ENCODE data around the gene CCN6. TPM values are rescaled to one million over a fixed set of nuclear protein-coding genes. Genes with fewer than 3 reads are reported as not detected.
"Not testable (repeated sequence)": the region's sequence is repeated elsewhere in the genome, so short reads cannot be mapped to it uniquely, and the experiment has no call there.

CCN6 gene
- total RNA-seq, 2 experiments from 2014 or later = not detected

DNA sequence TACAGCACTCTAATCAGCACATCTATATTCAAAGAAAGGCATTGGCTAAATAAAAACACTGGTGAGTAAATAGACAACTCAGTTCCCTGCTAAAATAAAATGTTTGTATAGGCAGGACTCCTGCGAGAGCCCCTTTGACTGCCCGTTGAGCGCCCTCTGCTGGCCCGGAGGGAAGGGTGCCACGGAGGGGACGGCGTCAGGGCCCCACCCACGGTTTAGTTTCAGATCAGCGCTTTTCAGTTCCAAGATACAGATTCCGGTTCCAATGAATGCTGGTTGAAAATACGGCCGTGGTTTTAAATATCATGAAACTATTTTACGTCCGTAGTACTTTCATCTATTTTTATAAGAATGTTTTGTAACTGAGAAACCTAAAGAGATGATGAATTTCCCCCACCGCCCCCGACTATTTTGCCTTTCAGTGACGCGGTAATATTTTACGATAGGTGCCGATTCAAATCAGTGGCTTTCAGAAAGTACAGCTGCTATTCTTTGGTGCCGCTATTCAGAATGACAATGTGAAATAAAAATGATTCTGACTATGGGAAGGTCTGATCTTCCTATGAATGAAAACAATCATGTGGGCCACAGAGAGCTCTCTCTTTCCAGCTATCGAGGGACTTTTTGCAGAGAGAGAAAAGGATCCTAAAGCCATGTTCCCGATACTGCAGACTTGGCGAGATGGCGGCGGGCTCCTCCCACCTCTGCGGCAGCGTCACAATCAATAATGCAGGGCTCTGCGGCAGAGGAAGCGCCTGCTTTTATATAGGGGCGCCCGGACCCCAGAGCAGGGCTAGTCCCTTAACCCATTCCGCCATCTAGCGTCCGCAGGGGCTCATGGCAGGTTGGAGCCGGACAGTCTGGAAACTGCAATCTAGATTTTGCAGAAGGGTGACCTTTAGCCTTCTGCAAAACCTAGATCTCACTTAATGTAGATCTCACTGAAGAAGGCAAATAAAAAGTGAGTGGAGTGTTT lies 10.6 kb upstream of the CCN6 start:
- peak overlapping the region; percentile 96 for H3K4me3 Mint-ChIP-seq
- no peaks in the 10 kb centered on the region for H3K9me3 Mint-ChIP-seq
- CTCF ChIA-PET = interaction anchor here (0.7 to 7.6 kb wide), 33 partner anchors 10 to 1637 kb away, joined by 3 to 40 read pairs (median 3); partner anchors contain the start of genes CCN6, FAM229B and TUBE1
- peak; percentile 94 for DNase-seq
- POLR2A ChIA-PET = interaction anchor here (0.7 kb wide), 1 partner anchor 234 kb away, joined by 6 read pairs; no protein-coding TSS in a partner anchor
- H3K27me3 Mint-ChIP-seq = no peaks in the 10 kb centered on the region
- no peaks in the 10 kb centered on the region for H3K36me3 Mint-ChIP-seq (ENCODE audit: low read depth)
- peak overlapping the region; percentile 97 for H3K27ac Mint-ChIP-seq
- H3K4me1 Mint-ChIP-seq = peaks cover 22% of the 10 kb centered on the region

DNA sequence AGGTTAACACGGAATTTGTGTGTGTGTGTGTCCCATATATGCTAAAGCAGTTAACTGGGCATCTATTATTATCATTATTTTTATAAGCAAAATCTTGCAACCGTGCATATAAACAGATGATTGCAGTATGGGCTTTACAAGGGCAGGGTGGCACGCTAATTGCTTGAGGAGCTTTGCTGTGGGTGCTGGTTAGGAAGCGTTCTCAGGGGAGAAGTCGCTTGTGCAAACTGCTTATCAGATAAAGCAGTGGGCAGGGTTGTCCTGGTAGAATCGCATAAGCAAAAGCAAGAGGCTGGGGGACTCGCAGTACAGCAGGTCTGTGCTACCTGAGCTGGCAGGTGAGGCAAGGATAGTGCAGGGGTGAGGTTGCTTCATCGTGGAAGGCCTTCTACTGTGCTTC lies 9.7 kb upstream of the CCN6 start:
- H3K27ac Mint-ChIP-seq = no peak overlapping the region
- peaks cover 24% of the 10 kb centered on the region for H3K4me1 Mint-ChIP-seq
- ChIA-PET POLR2A (no interaction called here), CTCF (interaction anchor here (0.6 to 7.6 kb wide), 11 partner anchors 17 to 785 kb away, joined by 3 to 40 read pairs (median 5); partner anchors contain the start of genes FAM229B and TUBE1)
- no peaks in the 10 kb centered on the region for H3K9me3 Mint-ChIP-seq
- H3K4me3 Mint-ChIP-seq = no peak overlapping the region
- DNase-seq = no peak
- no peaks in the 10 kb centered on the region for H3K36me3 Mint-ChIP-seq (ENCODE audit: low read depth)
- H3K27me3 Mint-ChIP-seq = no peaks in the 10 kb centered on the region

GRCh38 chr6:112044856-112045255 lies 9.0 kb upstream of the CCN6 start:
- CTCF ChIA-PET = interaction anchor here (0.6 to 7.6 kb wide), 8 partner anchors 30 to 786 kb away, joined by 3 to 40 read pairs (median 5); partner anchors contain the start of genes FAM229B and TUBE1
- no peak overlapping the region for H3K27ac Mint-ChIP-seq
- H3K36me3 Mint-ChIP-seq (ENCODE audit: low read depth) = no peaks in the 10 kb centered on the region
- H3K4me3 Mint-ChIP-seq = no peak overlapping the region
- H3K4me1 Mint-ChIP-seq = peaks cover 22% of the 10 kb centered on the region
- DNase-seq = no peak
- POLR2A ChIA-PET = no interaction called here
- no peaks in the 10 kb centered on the region for H3K27me3 Mint-ChIP-seq
- H3K9me3 Mint-ChIP-seq = no peaks in the 10 kb centered on the region

- H3K27me3 Mint-ChIP-seq; H3K4me3 Mint-ChIP-seq; H3K27ac Mint-ChIP-seq; H3K36me3 Mint-ChIP-seq (ENCODE audit: low read depth); DNase-seq; H3K9me3 Mint-ChIP-seq; CTCF ChIA-PET; POLR2A ChIA-PET: not testable (repeated sequence)
- H3K4me1 Mint-ChIP-seq = peaks cover 11% of the 10 kb centered on the region
Measured at GRCh38 chr6:112047523-112047922, 6.4 kb upstream of the CCN6 start.

GRCh38 chr6:112049026-112049799 lies 4.7 kb upstream of the CCN6 start:
- ChIA-PET CTCF (interaction anchor here (1.2 to 1.7 kb wide), 2 partner anchors 39 to 41 kb away, joined by 4 to 5 read pairs; no protein-coding TSS in a partner anchor), POLR2A (no interaction called here)
- DNase-seq = no peak
- peaks cover 2% of the 10 kb centered on the region for H3K4me1 Mint-ChIP-seq
- no peaks in the 10 kb centered on the region for H3K9me3 Mint-ChIP-seq
- H3K36me3 Mint-ChIP-seq (ENCODE audit: low read depth) = no peaks in the 10 kb centered on the region
- no peak overlapping the region for H3K27ac Mint-ChIP-seq
- H3K4me3 Mint-ChIP-seq = no peak overlapping the region
- no peaks in the 10 kb centered on the region for H3K27me3 Mint-ChIP-seq

DNA sequence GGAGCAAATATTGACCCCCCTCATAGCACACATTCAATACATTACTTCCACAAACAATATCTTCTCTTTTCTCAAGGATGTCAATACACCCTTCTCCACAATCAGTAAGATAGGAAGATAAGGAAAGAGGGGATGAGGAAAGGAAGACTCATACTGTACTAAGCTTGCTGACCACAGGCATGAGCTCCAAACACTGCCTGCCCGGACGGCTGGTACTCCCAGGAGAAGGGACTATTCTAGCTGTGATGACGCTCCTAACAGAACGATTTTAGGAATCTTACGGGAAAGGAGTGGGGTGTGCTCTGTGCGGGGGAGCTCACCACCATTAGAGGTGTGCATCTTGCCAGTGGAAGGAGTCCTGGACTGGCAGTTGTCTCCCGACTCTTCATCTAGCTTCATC lies 3.9 kb upstream of the CCN6 start:
- Mint-ChIP-seq H3K27me3 (no peaks in the 10 kb centered on the region), H3K9me3 (no peaks in the 10 kb centered on the region), H3K4me1 (peaks cover 2% of the 10 kb centered on the region), H3K4me3 (no peak overlapping the region), H3K36me3 (ENCODE audit: low read depth) (no peaks in the 10 kb centered on the region), H3K27ac (no peak overlapping the region)
- ChIA-PET CTCF (interaction anchor here (0.9 to 1.7 kb wide), 3 partner anchors 14 to 42 kb away, joined by 4 to 5 read pairs (median 5); no protein-coding TSS in a partner anchor), POLR2A (no interaction called here)
- DNase-seq = no peak

GRCh38 chr6:112050429-112050828 lies 3.5 kb upstream of the CCN6 start:
- POLR2A ChIA-PET = no interaction called here
- CTCF ChIA-PET = interaction anchor here (0.9 to 1.7 kb wide), 4 partner anchors 15 to 341 kb away, joined by 3 to 5 read pairs (median 4); no protein-coding TSS in a partner anchor
- H3K27ac Mint-ChIP-seq = no peak overlapping the region
- no peaks in the 10 kb centered on the region for H3K27me3 Mint-ChIP-seq
- H3K36me3 Mint-ChIP-seq (ENCODE audit: low read depth) = no peaks in the 10 kb centered on the region
- no peaks in the 10 kb centered on the region for H3K9me3 Mint-ChIP-seq
- H3K4me3 Mint-ChIP-seq = no peak overlapping the region
- H3K4me1 Mint-ChIP-seq = peaks cover 2% of the 10 kb centered on the region
- DNase-seq = no peak

- H3K4me3 Mint-ChIP-seq; DNase-seq; POLR2A ChIA-PET; H3K27ac Mint-ChIP-seq; H3K36me3 Mint-ChIP-seq (ENCODE audit: low read depth); H3K4me1 Mint-ChIP-seq; H3K9me3 Mint-ChIP-seq; H3K27me3 Mint-ChIP-seq: not testable (repeated sequence)
- CTCF ChIA-PET = interaction anchor here (1.2 kb wide), 1 partner anchor 342 kb away, joined by 3 read pairs; no protein-coding TSS in a partner anchor
Measured at GRCh38 chr6:112051251-112051740, 2.6 kb upstream of the CCN6 start.

DNA sequence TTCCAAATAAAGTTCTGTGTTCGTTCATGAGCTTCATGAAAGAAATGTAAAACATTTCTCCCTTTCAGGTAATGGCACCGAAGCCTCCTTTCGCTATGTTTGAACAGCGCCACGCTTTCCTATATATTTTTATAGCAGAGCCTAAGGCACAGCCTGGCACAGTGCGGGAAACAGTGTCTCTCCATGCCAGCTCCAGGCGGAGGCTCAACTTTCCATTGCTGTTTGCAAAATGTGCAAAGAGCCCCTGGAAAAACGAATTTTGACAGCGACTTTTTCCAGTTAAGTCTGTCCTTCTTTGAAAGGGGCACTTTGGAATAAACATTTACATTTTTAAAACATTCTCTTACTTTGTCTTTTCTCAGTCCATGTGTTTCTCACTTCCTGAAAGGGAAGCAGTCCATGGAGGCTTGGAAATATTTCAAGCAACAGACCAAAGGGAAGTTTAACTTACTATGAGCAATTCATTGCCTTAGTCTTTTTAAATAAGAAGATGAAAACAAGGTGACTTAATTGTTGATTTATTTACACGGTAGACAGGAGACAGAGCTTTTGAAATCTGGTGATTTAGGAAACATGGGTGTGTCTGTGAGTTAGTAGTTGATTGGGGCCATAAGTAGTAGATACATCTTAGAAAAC lies 769 bp downstream of the CCN6 start:
- H3K36me3 Mint-ChIP-seq (ENCODE audit: low read depth) = no peaks in the 10 kb centered on the region
- DNase-seq = no peak
- H3K27ac Mint-ChIP-seq = no peak overlapping the region
- H3K4me3 Mint-ChIP-seq = no peak overlapping the region
- H3K27me3 Mint-ChIP-seq = no peaks in the 10 kb centered on the region
- H3K9me3 Mint-ChIP-seq = no peaks in the 10 kb centered on the region
- H3K4me1 Mint-ChIP-seq = no peaks in the 10 kb centered on the region
- CTCF ChIA-PET = interaction anchor here (0.5 to 1.2 kb wide), 6 partner anchors 10 to 704 kb away, joined by 3 to 6 read pairs (median 3); no protein-coding TSS in a partner anchor
- POLR2A ChIA-PET = interaction anchor here (0.6 kb wide), 1 partner anchor 412 kb away, joined by 6 read pairs; no protein-coding TSS in a partner anchor

- Mint-ChIP-seq H3K27me3 (no peaks in the 10 kb centered on the region), H3K4me1 (no peaks in the 10 kb centered on the region), H3K36me3 (ENCODE audit: low read depth) (no peaks in the 10 kb centered on the region), H3K9me3 (no peaks in the 10 kb centered on the region), H3K27ac (no peak overlapping the region), H3K4me3 (no peak overlapping the region)
- ChIA-PET CTCF (interaction anchor here (0.6 to 1.8 kb wide), 4 partner anchors 10 to 799 kb away, joined by 4 to 8 read pairs (median 4); a partner anchor contains a TSS), POLR2A (no interaction called here)
- DNase-seq = no peak
Measured at GRCh38 chr6:112058243-112059032, 4.5 kb downstream of the CCN6 start.

DNA sequence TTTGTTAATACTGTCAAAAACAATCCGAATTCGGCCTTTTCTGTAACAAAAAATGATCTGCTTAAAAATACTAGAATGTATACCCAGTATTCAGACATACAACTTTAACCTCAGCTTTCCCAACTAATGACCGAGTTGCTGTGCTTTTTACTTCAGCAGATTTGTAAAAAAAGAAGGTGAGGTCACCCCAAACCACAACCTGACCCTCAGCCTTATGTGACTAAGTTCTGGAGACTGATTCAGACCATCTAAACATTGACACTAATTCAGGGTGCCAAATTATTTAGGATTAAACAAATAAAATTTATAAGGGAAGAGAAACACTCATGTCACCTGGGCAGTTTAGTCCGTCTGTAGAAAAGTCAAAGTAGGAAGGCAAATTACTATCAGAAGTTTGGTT lies 7.7 kb downstream of the CCN6 start:
- POLR2A ChIA-PET = interaction anchor here (0.6 kb wide), 2 partner anchors 665 to 772 kb away, joined by 3 read pairs; no protein-coding TSS in a partner anchor
- Mint-ChIP-seq H3K36me3 (ENCODE audit: low read depth) (no peaks in the 10 kb centered on the region), H3K27me3 (no peaks in the 10 kb centered on the region), H3K4me3 (no peak overlapping the region), H3K4me1 (no peaks in the 10 kb centered on the region), H3K27ac (no peak overlapping the region), H3K9me3 (no peaks in the 10 kb centered on the region)
- no peak for DNase-seq
- CTCF ChIA-PET = interaction anchor here (0.8 kb wide), 2 partner anchors 18 to 34 kb away, joined by 3 read pairs; no protein-coding TSS in a partner anchor

All from activated CD4-positive, alpha-beta T cell treated with anti-CD3 and anti-CD28 coated beads, Interleukin-2, amount 10 ng/mL, durations not matched to agents 7 days and 5 days (primary cell).